Lung (tissue), 13 donors: Measurements from ENCODE around the gene MESP1. TPM values are rescaled to one million over a fixed set of nuclear protein-coding genes. Genes with fewer than 3 reads are reported as not detected.

Source experiments
- ATAC-seq: fragments of 200-7000 bp; cut with Tn5 transposase; one replicate; pipeline ENCODE4 v1.9.1; 2020; ENCODE audit warnings: moderate number of reproducible peaks; ENCODE audit not compliant: insufficient read depth, low FRiP score
- DNase-seq, 3 donors: peaks; one replicate each; pipeline ENCODE4 v3.0.0-alpha.2; 2013 to 2017
- H3K27ac ChIP-seq, 2 donors: one replicate each; pipeline ENCODE4 v1.5.1; 2013; ENCODE audit warnings: mild to moderate bottlenecking in 2 of 2, moderate library complexity in 2 of 2, control low read depth in 1 of 2, inconsistent platforms in 1 of 2, low read depth in 1 of 2, low read length in 1 of 2
- H3K27me3 ChIP-seq, 3 donors: one replicate each; pipeline ENCODE4 v1.5.1; 2013; ENCODE audit warnings: low read length in 2 of 3; ENCODE audit not compliant: control insufficient read depth in 3 of 3, insufficient read depth in 3 of 3
- H3K36me3 ChIP-seq, 4 donors: one replicate each; pipeline ENCODE4 v1.5.1; 2013; ENCODE audit warnings: low read length in 4 of 4, mild to moderate bottlenecking in 1 of 4, moderate library complexity in 1 of 4; ENCODE audit not compliant: control insufficient read depth in 4 of 4, insufficient read depth in 4 of 4
- H3K4me1 ChIP-seq, 5 donors: one replicate each; pipeline ENCODE4 v1.5.1; 2013; ENCODE audit warnings: low read length in 5 of 5, mild to moderate bottlenecking in 2 of 5, moderate library complexity in 1 of 5; ENCODE audit not compliant: control insufficient read depth in 5 of 5, insufficient read depth in 5 of 5
- H3K4me3 ChIP-seq: one replicate; pipeline ENCODE4 v1.5.1; 2013; ENCODE audit warnings: mild to moderate bottlenecking, control low read depth, moderate library complexity
- H3K9ac ChIP-seq, 2 donors: one replicate each; pipeline ENCODE4 v1.5.1; 2013; ENCODE audit warnings: low read length in 2 of 2, control low read depth in 1 of 2; ENCODE audit not compliant: insufficient read depth in 1 of 2
- H3K9me3 ChIP-seq, 4 donors: one replicate each; pipeline ENCODE4 v1.5.1; 2013; ENCODE audit warnings: low read length in 3 of 4, mild to moderate bottlenecking in 1 of 4, moderate library complexity in 1 of 4; ENCODE audit not compliant: control insufficient read depth in 4 of 4, insufficient read depth in 3 of 4
- CTCF ChIP-seq: IDR thresholded peaks from 2 replicates; pipeline ENCODE4 v1.5.1; 2012; ENCODE audit warnings: mild to moderate bottlenecking; ENCODE audit errors: control extremely low read depth, extremely low read depth
- WGBS, 2 donors: extraction: QIAGEN DNeasy Blood & Tissue Kit; methylation state at CpG; one replicate each; pipeline ENCODE4 v1.1.7; 2013; 5-methylcytosine and 5-hydroxymethylcytosine counted together
- polyA plus RNA-seq, 2 donors: library from polyadenylated mRNA; stranded (reverse); fragments of 200-250 nt; gene quantifications; one replicate each; pipeline ENCODE4 v1.2.1, GENCODE V29; 2013
- small RNA-seq: library from RNA; depleted of rRNA; stranded (forward); fragments of <200 nt; gene quantifications from one replicate; pipeline ENCODE3, GENCODE V24; 2014; ENCODE audit warnings: low replicate concordance
- total RNA-seq, 2 donors: library from RNA; depleted of rRNA in 1 of 2; stranded (reverse); fragments of >200 nt in 1 of 2; gene quantifications; one replicate each; pipeline ENCODE4 v1.2.1, GENCODE V29; 2014 to 2021
- donor health status: control.
- donor health status: control.
- donor health status: Bipolar disorder and iron deficiency.
- donor health status: healthy.
- donor health status: DM: yes; HTN: yes; CAD: no.

Gene MESP1
- total and polyA plus RNA-seq, 4 donors: 0.37 to 3.2 (median 2.3) TPM

- DNase-seq (peak in 2 of 3 donors; percentile 6 to 37), ATAC-seq (no peak)
- 65 to 77% methylated on average over 1 of the region's 1 CpG for WGBS, 2 donors
- Histone ChIP-seq H3K9ac (no peak overlapping the region), H3K4me1 (no peaks in the 10 kb centered on the region), H3K36me3 (no peaks in the 10 kb centered on the region), H3K27ac (no peak overlapping the region), H3K4me3 (no peak overlapping the region), H3K27me3 (peaks cover 0 to 4% (median 1%) of the 10 kb centered on the region in 3 donors), H3K9me3 (peaks cover 0 to 1% (median 0%) of the 10 kb centered on the region in 4 donors)
- TF ChIP-seq CTCF: no peak
Observed at GRCh38 chr15:89707577-89707976, 43.5 kb downstream of the MESP1 start.

- Histone ChIP-seq H3K27me3 (peaks cover 0 to 4% (median 0%) of the 10 kb centered on the region in 3 donors), H3K27ac (no peak overlapping the region), H3K9me3 (peaks cover 0 to 1% (median 0%) of the 10 kb centered on the region in 4 donors), H3K4me3 (no peak overlapping the region), H3K9ac (no peak overlapping the region), H3K36me3 (no peaks in the 10 kb centered on the region), H3K4me1 (no peaks in the 10 kb centered on the region)
- TF ChIP-seq CTCF: no peak
- ATAC-seq (no peak), DNase-seq (no peak)
Observed at GRCh38 chr15:89704411-89704810, 46.6 kb downstream of the MESP1 start.

Small RNA genes within 50 kb of the gene (small RNA-seq; reads per million reads assigned to genes)
- not detected for gene RNU6-132P

Other genes starting within 250 kb of the MESP1 start
- 1 to 10 TPM in 1 of 2 donors, under 1 TPM in 1; 0.52 to 1.7 TPM for gene TICRR, start 175.8 kb downstream of the MESP1 start, total RNA-seq
- under 1 TPM; 0.31 to 0.33 TPM for gene TICRR, start 175.8 kb downstream of the MESP1 start, polyA plus RNA-seq
- gene KIF7, start 95.8 kb downstream of the MESP1 start, total RNA-seq: 1 to 10 TPM; 3.5 to 6.5 TPM
- 1 to 10 TPM; 1.3 to 1.8 TPM for gene KIF7, start 95.8 kb downstream of the MESP1 start, polyA plus RNA-seq
- under 1 TPM; 0.43 to 0.55 TPM for gene PLIN1, start 71.9 kb downstream of the MESP1 start, total RNA-seq
- gene PLIN1, start 71.9 kb downstream of the MESP1 start, polyA plus RNA-seq: under 1 TPM; 0.21 to 0.47 TPM
- gene PEX11A, start 60.5 kb downstream of the MESP1 start, total RNA-seq: 1 to 10 TPM; 5.6 to 7.9 TPM
- 1 to 10 TPM; 5.6 to 6.5 TPM for gene PEX11A, start 60.5 kb downstream of the MESP1 start, polyA plus RNA-seq
- gene WDR93, start 60.4 kb downstream of the MESP1 start, total RNA-seq: 1 to 10 TPM; 3.0 to 3.8 TPM
- gene WDR93, start 60.4 kb downstream of the MESP1 start, polyA plus RNA-seq: 1 to 10 TPM in 1 of 2 donors, under 1 TPM in 1; 0.95 to 1.4 TPM
- gene MESP2, start 25.1 kb upstream of the MESP1 start, total RNA-seq: under 1 TPM in 1 of 2 donors, not detected in 1; 0.55 TPM
- gene MESP2, start 25.1 kb upstream of the MESP1 start, polyA plus RNA-seq: under 1 TPM; 0.17 to 0.71 TPM
- gene ANPEP, start 63.6 kb upstream of the MESP1 start, total RNA-seq: 100 to 1,000 TPM in 1 of 2 donors, 1 to 10 TPM in 1; 7.8 to 101 TPM
- gene ANPEP, start 63.6 kb upstream of the MESP1 start, polyA plus RNA-seq: 10 to 100 TPM; 41.3 to 65.4 TPM
- 10 to 100 TPM; 30.2 to 31.8 TPM for gene AP3S2, start 142.7 kb upstream of the MESP1 start, total RNA-seq
- gene AP3S2, start 142.7 kb upstream of the MESP1 start, polyA plus RNA-seq: 10 to 100 TPM in 1 of 2 donors, 1 to 10 TPM in 1; 9.9 to 21.6 TPM
- 10 to 100 TPM; 21.3 to 28.5 TPM for gene ARPIN, start 161.7 kb upstream of the MESP1 start, total RNA-seq
- gene ARPIN, start 161.7 kb upstream of the MESP1 start, polyA plus RNA-seq: 10 to 100 TPM in 1 of 2 donors, 1 to 10 TPM in 1; 9.0 to 16.2 TPM